GM21360 (cell line): ENCODE measurements around the gene DLD.
"Not testable (repeated sequence)": the region's sequence is repeated elsewhere in the genome, so short reads cannot be mapped to it uniquely, and the experiment has no call there.

Experiments used
- ATAC-seq: cut with Tn5 transposase; IDR thresholded peaks from one replicate; pipeline ENCODE4 v1.9.1; 2021; ENCODE audit warnings: mild to moderate bottlenecking, moderate library complexity; ENCODE audit not compliant: unreplicated experiment

Gene DLD, protein sequence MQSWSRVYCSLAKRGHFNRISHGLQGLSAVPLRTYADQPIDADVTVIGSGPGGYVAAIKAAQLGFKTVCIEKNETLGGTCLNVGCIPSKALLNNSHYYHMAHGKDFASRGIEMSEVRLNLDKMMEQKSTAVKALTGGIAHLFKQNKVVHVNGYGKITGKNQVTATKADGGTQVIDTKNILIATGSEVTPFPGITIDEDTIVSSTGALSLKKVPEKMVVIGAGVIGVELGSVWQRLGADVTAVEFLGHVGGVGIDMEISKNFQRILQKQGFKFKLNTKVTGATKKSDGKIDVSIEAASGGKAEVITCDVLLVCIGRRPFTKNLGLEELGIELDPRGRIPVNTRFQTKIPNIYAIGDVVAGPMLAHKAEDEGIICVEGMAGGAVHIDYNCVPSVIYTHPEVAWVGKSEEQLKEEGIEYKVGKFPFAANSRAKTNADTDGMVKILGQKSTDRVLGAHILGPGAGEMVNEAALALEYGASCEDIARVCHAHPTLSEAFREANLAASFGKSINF

DNA sequence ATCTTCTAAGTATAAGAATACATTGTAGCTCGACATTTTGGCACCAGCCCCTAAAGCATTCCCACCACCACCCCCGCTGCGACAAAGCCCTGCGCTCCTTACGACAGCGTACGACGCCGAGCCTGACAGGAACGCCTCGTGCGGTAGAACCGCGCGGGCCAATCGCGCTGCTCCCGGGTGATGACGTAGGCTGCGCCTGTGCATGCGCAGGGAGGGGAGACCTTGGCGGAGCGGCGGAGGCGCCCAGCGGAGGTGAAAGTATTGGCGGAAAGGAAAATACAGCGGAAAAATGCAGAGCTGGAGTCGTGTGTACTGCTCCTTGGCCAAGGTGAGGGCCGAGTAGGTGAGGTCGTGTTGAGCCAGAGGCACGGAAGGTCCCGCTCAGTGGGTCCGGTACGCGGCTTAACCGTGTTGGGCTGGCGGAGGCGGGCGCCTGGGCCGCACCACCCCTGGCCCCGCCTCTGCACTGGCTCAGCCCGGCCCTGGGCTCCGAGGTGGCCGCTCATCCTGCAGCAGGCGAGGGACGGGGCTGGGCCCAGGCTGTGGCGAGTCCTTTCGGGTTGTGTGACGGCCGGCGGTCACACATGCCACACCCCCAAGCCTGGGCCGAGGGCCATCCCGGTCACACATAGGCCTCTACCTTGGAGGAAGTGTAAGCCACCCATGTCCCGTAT is at the start of gene DLD:
TSS of gene DLD (plus strand) at position 222 of the 674 bp plus-strand sequence. CDS start at position 290, 68 bp downstream.
- ATAC-seq: peak; percentile 98

DNA sequence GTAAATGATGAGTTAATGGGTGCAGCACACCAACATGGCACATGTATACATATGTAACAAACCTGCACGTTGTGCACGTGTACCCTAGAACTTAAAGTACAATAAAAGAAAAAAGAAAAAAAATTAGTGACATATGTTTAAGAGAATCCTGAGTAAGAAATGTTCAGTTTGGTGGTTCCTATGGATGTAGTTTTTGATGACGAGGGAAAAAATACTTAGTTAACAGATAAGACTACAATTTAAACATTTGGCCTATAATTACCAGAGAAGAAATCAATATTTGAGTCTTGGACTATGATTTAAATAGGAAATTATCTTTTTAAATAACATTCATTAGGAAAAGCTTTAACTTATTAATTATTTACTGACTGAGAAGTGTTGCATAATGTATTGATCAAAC is 48.8 kb upstream of the DLD start:
- ATAC-seq: no peak

DNA sequence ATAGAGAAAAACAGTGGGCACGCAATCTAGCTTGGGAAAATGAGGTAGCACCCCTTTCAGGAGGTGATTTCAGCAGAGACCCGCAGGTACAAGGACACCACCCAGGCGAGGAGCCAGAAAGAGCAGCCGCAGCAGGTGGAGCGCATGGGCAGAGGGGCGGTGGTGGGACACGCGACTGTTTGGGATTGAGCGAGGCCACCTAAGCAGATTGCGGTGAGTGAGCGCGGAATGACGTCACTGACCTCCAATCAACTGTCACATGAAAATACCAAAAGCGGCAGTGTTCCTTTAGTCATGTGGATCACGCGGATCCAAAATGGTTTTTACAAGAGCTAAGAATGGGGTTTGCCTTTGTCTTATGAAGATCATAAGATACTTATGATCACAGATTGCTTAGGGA is 47.8 kb upstream of the DLD start:
- ATAC-seq: no peak

DNA sequence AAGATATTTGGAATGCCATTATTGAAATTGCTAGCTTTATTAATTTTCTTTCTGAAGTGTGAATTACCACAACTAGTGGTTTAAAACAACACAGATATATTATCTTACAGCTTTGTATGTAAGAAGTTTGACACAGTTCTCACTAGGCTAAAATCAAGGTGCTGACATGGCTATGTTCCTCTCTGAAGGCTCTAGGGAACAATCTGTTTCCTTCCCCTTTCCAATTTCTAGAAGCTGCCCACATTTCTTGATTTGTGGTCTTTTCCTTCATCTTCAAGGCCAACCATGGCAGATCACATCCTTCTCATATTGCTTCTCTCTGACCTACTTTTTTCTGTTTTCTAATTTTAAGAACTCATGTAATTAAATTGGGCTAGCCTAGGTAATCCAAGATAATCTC is 44.7 kb upstream of the DLD start:
- no peak for ATAC-seq

DNA sequence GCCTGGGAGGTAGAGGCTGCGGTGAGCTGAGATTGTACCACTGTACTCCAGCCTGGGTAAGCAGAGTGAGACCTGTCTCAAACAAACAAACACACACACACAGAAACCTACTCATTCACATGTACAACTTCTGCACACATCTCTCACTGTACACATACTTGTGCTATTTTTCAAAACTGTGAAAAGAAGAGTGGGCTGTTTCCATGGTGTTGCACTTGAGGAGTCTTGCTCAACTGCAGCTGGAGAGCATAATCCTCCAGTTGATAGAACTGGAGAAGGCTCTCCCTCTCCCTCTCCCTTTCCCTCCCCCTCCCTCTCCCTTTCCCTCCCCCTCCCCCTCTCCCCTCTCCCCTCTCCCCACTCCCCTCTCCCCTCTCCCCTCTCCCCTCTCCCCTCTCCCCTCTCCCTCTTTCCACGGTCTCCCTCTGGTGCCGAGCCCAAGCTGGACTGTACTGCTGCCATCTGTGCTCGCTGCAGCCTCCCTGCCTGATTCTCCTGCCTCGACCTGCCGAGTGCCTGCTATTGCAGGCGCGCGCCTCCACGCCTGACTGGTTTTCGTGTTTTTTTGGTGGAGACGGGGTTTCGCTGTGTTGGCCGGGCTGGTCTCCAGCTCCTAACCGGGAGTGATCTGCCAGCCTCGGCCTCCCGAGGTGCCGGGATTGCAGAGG is 43.7 kb upstream of the DLD start:
- ATAC-seq: no peak

DNA sequence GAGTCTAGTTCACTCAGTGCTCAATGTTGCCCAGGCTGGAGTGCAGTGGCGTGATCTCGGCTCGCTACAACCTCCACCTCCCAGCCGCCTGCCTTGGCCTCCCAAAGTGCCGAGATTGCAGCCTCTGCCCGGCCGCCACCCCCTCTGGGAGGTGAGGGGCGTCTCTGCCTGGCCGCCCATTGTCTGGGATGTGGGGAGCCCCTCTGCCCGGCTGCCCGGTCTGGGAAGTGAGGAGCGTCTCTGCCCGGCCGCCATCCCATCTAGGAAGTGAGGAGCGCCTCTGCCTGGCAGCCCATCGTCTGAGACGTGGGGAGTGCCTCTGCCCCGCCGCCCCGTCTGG is 43.2 kb upstream of the DLD start:
- not testable (repeated sequence) for ATAC-seq

DNA sequence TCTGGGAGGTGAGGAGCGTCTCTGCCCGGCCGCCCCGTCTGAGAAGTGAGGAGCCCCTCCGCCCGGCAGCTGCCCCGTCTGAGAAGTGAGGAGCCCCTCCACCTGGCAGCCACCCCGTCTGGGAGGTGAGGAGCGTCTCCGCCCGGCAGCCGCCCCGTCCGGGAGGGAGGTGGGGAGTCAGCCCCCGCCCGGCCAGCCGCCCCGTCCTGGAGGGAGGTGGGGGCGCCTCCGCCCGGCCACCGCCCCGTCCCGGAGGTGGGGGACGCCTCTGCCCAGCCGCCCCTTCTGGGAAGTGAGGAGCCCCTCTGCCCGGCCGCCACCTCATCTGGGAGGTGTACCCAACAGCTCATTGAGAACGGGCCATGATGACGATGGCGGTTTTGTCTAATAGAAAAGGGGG is 42.8 kb upstream of the DLD start:
- ATAC-seq: not testable (repeated sequence)

DNA sequence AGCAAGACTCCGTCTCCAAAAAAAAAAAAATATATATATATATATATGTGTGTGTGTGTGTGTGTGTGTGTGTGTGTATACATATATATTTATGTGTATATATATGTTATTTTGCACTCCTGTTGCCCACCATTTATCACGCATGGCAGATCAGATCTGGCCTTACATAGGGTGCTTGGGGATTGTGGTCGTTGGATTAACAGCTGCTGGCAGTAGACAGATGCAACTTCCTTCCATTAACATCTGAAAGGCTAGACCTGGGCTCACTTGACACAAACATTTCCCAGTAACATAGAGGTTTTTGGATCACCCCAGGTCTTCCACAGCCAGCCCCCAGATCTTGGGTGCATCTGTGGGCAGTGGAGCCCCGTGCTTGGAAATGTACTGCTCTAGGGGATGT is 40.8 kb upstream of the DLD start:
- ATAC-seq: no peak

DNA sequence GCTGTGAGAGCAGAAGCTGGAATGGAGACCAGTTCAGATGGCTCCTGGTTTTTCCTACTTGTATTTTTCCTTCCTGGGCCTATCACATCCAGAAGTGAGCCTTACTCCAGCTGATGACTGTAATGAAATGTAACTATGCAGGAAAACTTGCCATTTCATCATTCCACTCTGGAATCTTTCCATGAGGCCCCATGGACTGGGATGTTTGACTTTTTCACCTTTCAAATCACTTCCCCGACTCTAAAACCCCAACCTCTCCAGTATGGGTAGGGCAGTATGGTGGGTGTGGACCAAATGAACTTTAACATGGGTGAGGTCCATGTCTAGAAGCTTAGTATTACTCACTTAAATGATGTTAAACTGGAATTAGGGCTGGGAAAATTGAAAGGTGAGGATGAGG is 40.3 kb upstream of the DLD start:
- no peak for ATAC-seq

DNA sequence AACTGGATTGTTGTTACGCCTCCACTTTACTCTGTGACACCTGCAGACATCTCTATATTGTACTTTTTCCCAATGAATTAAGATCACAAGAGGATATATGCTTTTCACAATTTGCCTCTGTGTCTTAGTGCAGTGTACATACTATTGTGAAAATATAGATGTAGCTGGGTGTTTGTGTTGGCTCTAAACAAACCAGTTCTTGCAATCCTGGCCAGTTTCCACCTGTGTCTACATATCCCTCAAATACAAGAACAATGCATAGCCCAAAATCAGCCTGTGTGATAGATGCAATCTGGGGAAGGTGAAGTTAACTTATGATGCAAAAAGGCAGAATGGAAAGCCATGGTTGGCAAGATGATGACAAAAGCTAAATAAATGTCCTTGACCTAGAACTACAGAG is 36.5 kb upstream of the DLD start:
- no peak for ATAC-seq

DNA sequence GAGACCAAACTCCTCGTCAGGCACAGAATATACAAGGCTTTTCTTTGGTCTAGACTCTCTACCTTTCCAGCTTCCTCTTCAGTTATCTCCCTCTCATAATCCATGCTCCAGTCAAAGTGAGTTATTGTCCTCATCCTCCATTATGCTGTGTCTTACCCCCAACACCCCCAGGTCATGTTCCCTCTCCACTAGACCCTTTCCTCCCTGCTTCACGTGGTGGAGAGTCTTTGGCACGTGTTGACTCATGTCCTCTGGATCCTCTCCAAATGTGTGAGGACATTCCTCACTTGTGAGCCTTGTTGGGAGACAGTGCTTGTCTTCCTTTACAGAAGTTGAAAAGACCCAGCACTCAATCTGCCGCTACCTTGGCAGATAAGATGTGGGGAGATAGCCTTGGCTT is 36.0 kb upstream of the DLD start:
- ATAC-seq: no peak

DNA sequence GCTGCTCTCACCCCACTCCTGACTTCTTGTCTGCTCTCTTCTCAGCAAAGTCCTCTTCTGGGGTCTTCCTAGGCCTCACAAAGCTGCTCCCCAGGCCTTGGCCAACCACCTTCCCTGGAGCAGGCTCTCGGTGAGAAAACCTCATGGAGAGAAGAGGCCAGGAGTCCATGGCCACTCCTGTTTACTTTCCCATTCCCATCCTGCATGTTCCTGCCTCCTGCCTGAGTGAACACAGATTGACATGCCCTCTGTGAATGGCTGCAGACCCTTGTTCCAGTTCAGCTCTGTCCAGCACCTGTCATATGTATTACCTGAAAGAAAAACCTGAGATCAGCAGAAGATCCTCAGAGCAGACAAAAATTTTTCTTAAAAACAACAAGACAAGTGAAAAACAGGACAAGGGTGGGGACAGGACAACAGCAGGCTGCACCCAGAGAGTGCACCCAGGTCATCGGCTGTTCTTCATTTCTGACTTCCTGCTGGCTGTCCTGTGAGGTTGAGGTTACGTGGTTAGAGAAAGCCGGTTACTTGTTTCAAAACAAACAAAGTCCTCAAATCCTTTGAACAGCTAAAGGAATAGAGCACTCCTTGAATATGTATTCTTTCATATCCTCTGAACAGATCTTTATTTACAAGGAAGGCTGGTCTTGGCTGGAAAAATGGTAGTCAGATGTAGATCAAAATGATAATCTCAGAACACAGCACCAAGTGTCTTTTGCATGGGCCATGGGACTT is 34.0 kb upstream of the DLD start:
- ATAC-seq: no peak

DNA sequence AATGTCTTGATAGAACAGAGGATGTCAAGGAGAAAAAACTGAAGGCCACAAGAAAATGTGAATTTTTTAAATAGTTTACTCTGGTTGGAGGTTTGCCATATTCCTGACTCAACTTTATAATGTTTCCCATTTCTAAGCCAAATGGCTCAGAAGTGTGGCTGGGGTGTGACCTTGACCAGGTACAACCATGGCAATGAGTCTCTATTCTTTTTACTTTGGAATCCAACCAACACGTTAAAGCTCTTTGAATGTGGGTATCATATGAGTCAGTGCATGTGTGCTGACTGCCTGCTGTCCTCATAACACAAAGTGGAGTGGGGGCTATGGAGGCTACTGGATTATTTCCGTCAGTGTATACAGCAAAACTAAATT is 33.5 kb upstream of the DLD start:
- ATAC-seq: no peak

DNA sequence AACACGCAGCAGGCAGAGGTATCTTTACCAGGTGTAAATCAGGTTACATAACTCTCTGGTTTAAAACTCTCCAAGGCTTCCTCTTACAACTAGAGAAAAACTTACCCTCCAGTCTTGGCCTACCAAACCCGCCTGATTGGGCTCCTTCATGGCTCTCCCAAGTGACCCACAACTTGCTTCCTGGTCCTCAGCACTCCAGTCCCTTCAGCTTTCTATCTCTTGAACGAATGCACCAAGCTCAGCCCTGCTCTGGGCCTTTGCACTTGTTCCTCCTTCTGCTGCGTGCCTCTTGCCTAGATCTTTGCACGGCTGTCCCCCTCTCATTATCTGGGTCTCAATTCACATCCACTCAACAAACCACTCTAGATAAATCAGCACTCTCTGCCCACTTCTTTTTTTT is 32.7 kb upstream of the DLD start:
- no peak for ATAC-seq

DNA sequence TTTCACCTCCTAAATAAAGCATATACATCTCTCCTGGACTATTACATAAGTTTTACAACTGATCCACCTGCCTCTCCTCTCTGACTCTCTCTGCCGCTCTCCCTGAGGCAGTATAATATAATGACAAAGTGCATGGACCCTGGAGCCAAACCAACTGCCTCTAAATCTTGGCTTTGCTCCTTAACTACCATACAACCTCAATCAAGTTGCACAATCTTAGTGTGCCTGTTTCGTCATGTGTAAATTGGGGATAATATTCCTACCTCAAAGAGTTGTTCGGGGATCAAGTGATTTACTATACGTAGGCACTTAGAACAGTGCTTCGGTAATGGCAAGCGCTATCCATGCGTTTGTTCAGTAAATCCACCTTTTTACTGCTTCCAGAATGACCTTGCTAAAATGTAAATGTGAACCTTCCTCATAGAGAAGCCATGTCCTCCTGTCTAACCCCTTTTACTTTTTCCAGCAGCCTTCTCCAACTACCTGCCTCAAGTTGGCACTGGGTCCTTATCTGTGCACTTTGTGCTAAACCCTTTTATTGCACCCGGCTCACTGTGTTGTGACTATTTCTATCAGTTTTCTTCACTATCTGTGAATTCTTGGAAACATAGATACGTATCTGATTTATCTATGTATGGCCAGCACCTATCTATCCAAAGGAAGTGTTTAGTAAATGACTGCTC is 30.6 kb upstream of the DLD start:
- no peak for ATAC-seq

DNA sequence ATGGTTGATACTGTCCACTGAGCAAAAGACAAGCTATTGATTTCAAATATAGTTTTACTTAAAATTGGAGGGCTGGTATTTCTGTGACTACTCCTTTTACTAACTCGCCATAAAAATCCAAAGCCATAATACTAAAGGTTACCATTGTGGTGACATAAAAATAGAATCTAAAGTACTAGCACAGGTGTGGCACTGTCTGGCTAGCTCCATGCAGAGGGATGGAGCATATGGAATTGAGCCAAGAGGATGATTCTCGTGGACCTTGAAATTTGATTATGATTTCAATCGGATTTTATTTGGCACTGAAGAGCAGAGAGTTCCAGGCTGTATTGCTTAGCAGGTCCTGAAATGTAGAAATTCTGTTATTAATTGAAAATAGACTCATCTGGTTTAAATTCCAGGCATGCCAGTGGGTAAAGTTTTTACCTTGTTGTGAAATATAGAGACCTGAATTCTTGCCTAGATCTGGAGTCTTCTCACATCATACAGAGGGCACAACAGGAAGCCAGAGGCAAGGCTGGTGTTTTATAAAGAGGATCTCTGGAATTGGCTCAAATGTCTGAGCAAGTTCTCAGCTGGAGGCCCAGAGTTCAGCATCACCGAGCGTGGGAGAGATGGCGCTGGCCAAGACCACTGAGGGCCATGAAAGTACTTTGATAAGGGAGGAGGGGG is 29.9 kb upstream of the DLD start:
- ATAC-seq: no peak

DNA sequence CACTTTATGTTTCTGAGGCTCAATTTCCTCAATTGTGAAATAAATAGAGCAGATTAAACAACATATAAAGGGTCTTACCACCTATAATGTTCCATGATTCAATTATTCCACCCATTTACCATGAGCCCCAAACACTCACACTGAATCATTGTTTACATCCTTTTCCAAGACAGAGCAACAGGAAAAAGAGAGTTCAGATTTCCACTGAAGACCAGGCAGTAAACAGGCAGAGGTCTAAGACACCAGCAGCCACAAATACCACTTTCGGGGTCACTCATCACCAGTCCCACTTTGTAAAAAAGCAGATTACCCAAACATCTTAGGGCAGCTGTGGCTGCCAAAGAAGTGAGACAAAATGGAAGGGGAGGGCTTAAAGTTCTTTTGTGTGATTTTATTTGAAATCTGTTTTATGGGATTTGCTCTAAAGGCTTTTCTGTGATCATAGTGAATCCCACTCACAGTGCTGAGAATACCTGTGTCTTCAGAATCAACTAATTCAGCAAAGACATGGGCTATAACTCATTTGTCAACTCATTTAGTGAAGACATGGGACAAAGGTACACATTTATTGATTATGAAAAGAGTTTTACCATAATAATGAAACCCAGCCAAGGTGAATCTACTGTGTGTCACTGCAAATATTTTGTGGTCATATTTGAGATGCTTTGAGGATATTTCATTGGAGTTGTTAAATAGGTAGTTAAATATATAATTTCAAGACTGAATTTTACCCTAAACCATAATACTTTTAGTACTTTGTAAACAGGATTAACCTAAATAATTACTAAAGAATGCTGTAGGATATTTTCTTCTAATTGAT is 24.8 kb upstream of the DLD start:
- ATAC-seq: no peak

DNA sequence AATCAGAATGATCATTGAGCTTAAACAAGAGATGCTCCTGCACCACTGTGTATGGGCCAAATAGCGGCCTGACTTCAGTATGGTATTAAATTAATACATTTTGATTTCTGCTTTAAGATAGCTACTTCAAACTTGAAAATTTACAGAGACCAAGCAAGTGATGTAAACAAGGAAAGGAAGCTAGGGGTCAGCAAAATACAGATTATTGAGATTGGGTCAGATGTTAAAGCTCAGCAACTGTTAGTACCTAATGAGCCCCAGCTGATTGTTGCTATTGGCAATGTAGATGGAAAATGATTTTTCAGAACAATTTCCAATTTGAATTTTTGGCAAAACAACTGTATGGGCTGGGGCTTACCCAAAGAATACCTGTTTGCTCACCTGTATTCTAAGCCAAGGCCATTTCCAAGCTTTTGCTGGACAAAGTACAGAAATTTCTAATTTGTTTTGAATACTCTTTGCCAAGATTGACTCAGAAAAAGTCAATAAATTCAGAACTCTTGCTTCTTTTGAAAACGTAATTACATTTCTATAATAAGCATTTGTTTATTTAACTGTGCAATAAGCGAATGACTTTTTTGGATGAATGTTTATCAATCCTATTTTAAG is 23.0 kb upstream of the DLD start:
- no peak for ATAC-seq

DNA sequence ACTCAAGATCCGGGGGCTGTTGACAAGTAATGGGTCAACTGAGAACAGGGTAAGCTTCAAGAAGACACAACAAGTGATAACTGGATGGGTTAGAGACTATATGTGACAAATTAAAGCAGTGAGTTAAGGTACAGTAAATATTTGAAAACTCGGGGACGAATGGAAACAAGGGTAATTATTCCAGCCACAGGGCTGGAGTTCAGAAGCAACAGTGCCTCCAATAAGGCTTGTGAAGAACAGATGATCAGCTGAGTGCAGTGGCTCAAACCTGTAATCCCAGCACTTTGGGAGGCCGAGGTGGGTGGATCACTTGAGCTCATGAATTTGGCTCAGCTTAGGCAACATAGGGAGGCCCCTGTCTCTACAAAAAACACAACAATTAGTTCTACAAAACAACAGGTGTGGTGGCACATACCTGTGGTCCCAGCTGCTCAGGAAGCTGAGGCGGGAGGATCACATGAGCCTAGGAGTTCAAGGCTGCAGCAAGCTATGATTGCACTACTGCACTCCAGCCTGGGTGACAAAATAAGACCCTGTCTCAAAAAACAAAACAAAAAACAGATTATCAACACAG is 20.5 kb upstream of the DLD start:
- ATAC-seq: no peak
